SK-N-SH (cell line): ENCODE measurements around the gene RPAP3.

ENCODE experiments used
- CTCF ChIP-seq: fragments of 200-600 bp; sonication (generic); IDR thresholded peaks from 2 replicates; pipeline ENCODE4 v1.6.1; 2017; ENCODE audit warnings: antibody characterized with exemption, mild to moderate bottlenecking, moderate library complexity
- REST ChIP-seq: IDR thresholded peaks from 2 replicates; pipeline ENCODE4 v1.6.1; 2012; ENCODE audit warnings: mild to moderate bottlenecking, low read depth, low read length, moderate library complexity
- YY1 ChIP-seq: IDR thresholded peaks from 2 replicates; pipeline ENCODE4 v1.4.0; 2012; ENCODE audit warnings: low read depth, mild to moderate bottlenecking

- TF ChIP-seq CTCF (no peak), REST (no peak), YY1 (no peak)
Observed at GRCh38 chr12:47652521-47653234, 53.2 kb downstream of the RPAP3 start.
